Sigmoid colon (tissue), 7 donors: ENCODE measurements around the gene KRTCAP3. TPM values are rescaled to one million over a fixed set of nuclear protein-coding genes. Genes with fewer than 3 reads are reported as not detected.

Source experiments
- DNase-seq: peaks from one replicate; pipeline ENCODE4 v3.0.0-alpha.2; 2019
- H3K27ac ChIP-seq, 4 donors: fragments of 200-600 bp; sonication (generic); one replicate each; pipeline ENCODE4 v1.5.1; 2016 to 2019; ENCODE audit warnings: mild to moderate bottlenecking in 1 of 4
- H3K27me3 ChIP-seq, 3 donors: fragments of 200-600 bp; sonication (generic); one replicate each; pipeline ENCODE4 v1.5.1; 2019; ENCODE audit warnings: mild to moderate bottlenecking in 1 of 3
- H3K36me3 ChIP-seq, 4 donors: fragments of 200-600 bp; sonication (generic); one replicate each; pipeline ENCODE4 v1.5.1; 2016 to 2019
- H3K4me1 ChIP-seq, 4 donors: fragments of 200-600 bp; sonication (generic); one replicate each; pipeline ENCODE4 v1.5.1; 2017 to 2019
- H3K4me3 ChIP-seq, 4 donors: fragments of 200-600 bp; sonication (generic); one replicate each; pipeline ENCODE4 v1.5.1; 2017 to 2019; ENCODE audit warnings: mild to moderate bottlenecking in 2 of 4, moderate library complexity in 1 of 4
- H3K9me3 ChIP-seq, 4 donors: fragments of 200-600 bp in 3 of 4; sonication (generic) in 3 of 4; one replicate each; pipeline versions ENCODE4 v1.5.1 to v1.6.1; 2013 to 2019
- CTCF ChIP-seq, 4 experiments: fragments of 450-650 bp in 3 of 4; fragments of 200-600 bp in 1 of 4; IDR thresholded peaks; one replicate each; pipeline ENCODE4 v1.5.1; 2016 to 2019; ENCODE audit warnings: antibody characterized with exemption in 4 of 4, mild to moderate bottlenecking in 3 of 4, moderate library complexity in 2 of 4
- EP300 ChIP-seq, 4 donors: sonication (generic); formaldehyde crosslinking; IDR thresholded peaks; one replicate each; pipeline ENCODE4 v1.6.1; 2017; ENCODE audit warnings: antibody characterized with exemption in 4 of 4
- POLR2A ChIP-seq, 2 donors: fragments of 450-650 bp; IDR thresholded peaks; one replicate each; pipeline ENCODE4 v1.6.1; 2016; ENCODE audit warnings: antibody characterized with exemption in 2 of 2, mild to moderate bottlenecking in 2 of 2, moderate library complexity in 2 of 2
- POLR2AphosphoS5 ChIP-seq, 4 donors: sonication (generic); formaldehyde crosslinking; IDR thresholded peaks; one replicate each; pipeline ENCODE4 v1.6.1; 2017; ENCODE audit warnings: antibody characterized with exemption in 4 of 4
- WGBS, 2 donors: extraction: QIAGEN DNeasy Blood & Tissue Kit; methylation state at CpG; one replicate each; pipeline ENCODE4 v1.1.7; 2013; 5-methylcytosine and 5-hydroxymethylcytosine counted together
- intact Hi-C: fragments of 100-400 bp; cut with DNase I; formaldehyde crosslinking; loops from one replicate; pipeline ENCODE4 v1.15.1; 2023
- polyA plus RNA-seq, 3 donors: library from polyadenylated mRNA; stranded (reverse); fragments of 200-250 nt; gene quantifications; one replicate each; pipeline ENCODE4 v1.2.3, GENCODE V29; 2013
- total RNA-seq, 4 donors: library from RNA; depleted of rRNA; stranded (reverse); fragments of >200 nt; gene quantifications; one replicate each; pipeline ENCODE4 v1.1.0, GENCODE V29; 2016
- donor health status: healthy with polysubstance abuse.
- donor health status: Bipolar disorder and iron deficiency.
- donor health status: healthy.

Gene KRTCAP3
- total and polyA plus RNA-seq, 7 donors = 0.54 to 93.5 (median 39.8) TPM; not detected in 3

- H3K27ac ChIP-seq = peak overlapping the region; percentile 97 to 100 (median 98)
- H3K27me3 ChIP-seq = no peaks in the 10 kb centered on the region
- DNase-seq = no peak
- no peaks in the 10 kb centered on the region for H3K9me3 ChIP-seq
- peaks cover 0 to 43% (median 35%) of the 10 kb centered on the region in 4 donors for H3K4me1 ChIP-seq
- TF ChIP-seq CTCF (IDR thresholded peaks at IDR 0.05) = no peak
- TF ChIP-seq POLR2AphosphoS5 (IDR thresholded peaks at IDR 0.05) = no peak
- TF ChIP-seq POLR2A (IDR thresholded peaks at IDR 0.05) = no peak
- TF ChIP-seq EP300 (IDR thresholded peaks at IDR 0.05) = no peak
- H3K36me3 ChIP-seq = no peaks in the 10 kb centered on the region
- WGBS, 2 donors = 16% methylated on average over 7 of the region's 7 CpGs
- peak overlapping the region; percentile 89 to 99 (median 96) for H3K4me3 ChIP-seq
- intact Hi-C loops = loop anchor here (1.0 to 2.0 kb wide), 3 partner anchors 19 to 72 kb away; partner anchors contain the start of genes EIF2B4, GTF3C2, PPM1G and SNX17
These were observed 14.3 kb upstream of the KRTCAP3 start for GRCh38 chr2:27427863-27428212.

GRCh38 chr2:27428213-27428977 lies 13.8 kb upstream of the KRTCAP3 start, which contains the start of gene NRBP1:
TSS of gene NRBP1 (plus strand) at chr2:27428631. CDS start at chr2:27433274, 4,643 bp downstream.
- TF ChIP-seq POLR2AphosphoS5 (IDR thresholded peaks at IDR 0.05) (peak; percentile 90 to 98 (median 97)), POLR2A (IDR thresholded peaks at IDR 0.05) (peak; percentile 92 to 93), CTCF (IDR thresholded peaks at IDR 0.05) (no peak), EP300 (IDR thresholded peaks at IDR 0.05) (no peak)
- Histone ChIP-seq H3K27ac (peak within 1 kb of the TSS; percentile 97 to 100 (median 98)), H3K4me1 (peaks cover 0 to 48% (median 40%) of the 10 kb centered on the region in 4 donors), H3K9me3 (no peaks in the 10 kb centered on the region), H3K4me3 (peak within 1 kb of the TSS; percentile 89 to 99 (median 96)), H3K36me3 (peaks cover under 1 to 5% (median 4%) of the 10 kb centered on the region in 4 donors), H3K27me3 (no peaks in the 10 kb centered on the region)
- peak; percentile 95 for DNase-seq
- intact Hi-C loops = loop anchor here (1.0 to 2.0 kb wide), 3 partner anchors 19 to 72 kb away; partner anchors contain the start of genes EIF2B4, GTF3C2, PPM1G and SNX17
- WGBS, 2 donors = 0% methylated on average over 75 of the region's 75 CpGs

GRCh38 chr2:27428978-27429541 lies 13.1 kb upstream of the KRTCAP3 start:
- no peaks in the 10 kb centered on the region for H3K27me3 ChIP-seq
- peaks cover 8 to 11% (median 11%) of the 10 kb centered on the region in 4 donors for H3K36me3 ChIP-seq
- peak; percentile 91 for DNase-seq
- H3K27ac ChIP-seq = peak overlapping the region; percentile 97 to 100 (median 98)
- no peaks in the 10 kb centered on the region for H3K9me3 ChIP-seq
- intact Hi-C loops = loop anchor here (1.0 to 2.0 kb wide), 3 partner anchors 20 to 73 kb away; partner anchors contain the start of genes EIF2B4, GTF3C2, PPM1G and SNX17
- WGBS, 2 donors = 0% methylated on average over 51 of the region's 51 CpGs
- H3K4me3 ChIP-seq = peak overlapping the region; percentile 89 to 99 (median 96)
- H3K4me1 ChIP-seq = peaks cover 0 to 52% (median 40%) of the 10 kb centered on the region in 4 donors
- TF ChIP-seq POLR2AphosphoS5 (IDR thresholded peaks at IDR 0.05) (peak in 1 of 4 donors; percentile 3), POLR2A (IDR thresholded peaks at IDR 0.05) (no peak)

- TF ChIP-seq POLR2A (IDR thresholded peaks at IDR 0.05) (no peak), CTCF (IDR thresholded peaks at IDR 0.05) (no peak), EP300 (IDR thresholded peaks at IDR 0.05) (no peak), POLR2AphosphoS5 (IDR thresholded peaks at IDR 0.05) (no peak)
- Histone ChIP-seq H3K4me3 (no peak overlapping the region), H3K27ac (peak overlapping the region in 2 of 4 donors; percentile 99 to 100)
These were observed 10.8 kb upstream of the KRTCAP3 start for GRCh38 chr2:27431395-27431794.

GRCh38 chr2:27435628-27436027 lies 6.6 kb upstream of the KRTCAP3 start:
- WGBS, 2 donors = 92% methylated on average over 6 of the region's 6 CpGs
- H3K36me3 ChIP-seq = peaks cover 51 to 77% (median 62%) of the 10 kb centered on the region in 4 donors
- no peaks in the 10 kb centered on the region for H3K9me3 ChIP-seq
- no peaks in the 10 kb centered on the region for H3K27me3 ChIP-seq
- intact Hi-C loops = no loop called here
- no peak for TF ChIP-seq POLR2AphosphoS5 (IDR thresholded peaks at IDR 0.05)
- TF ChIP-seq CTCF (IDR thresholded peaks at IDR 0.05) = no peak
- TF ChIP-seq POLR2A (IDR thresholded peaks at IDR 0.05) = no peak
- TF ChIP-seq EP300 (IDR thresholded peaks at IDR 0.05) = no peak
- no peak for DNase-seq
- H3K27ac ChIP-seq = no peak overlapping the region
- H3K4me3 ChIP-seq = no peak overlapping the region
- H3K4me1 ChIP-seq = peaks cover 0 to 31% (median 24%) of the 10 kb centered on the region in 4 donors

More at GRCh38 chr2:27431395-27431794, 10.8 kb upstream of the KRTCAP3 start:
- no peaks in the 10 kb centered on the region for H3K9me3 ChIP-seq
- DNase-seq = no peak
- intact Hi-C loops = no loop called here
- peaks cover 0 to 52% (median 40%) of the 10 kb centered on the region in 4 donors for H3K4me1 ChIP-seq
- H3K27me3 ChIP-seq = no peaks in the 10 kb centered on the region
- H3K36me3 ChIP-seq = peaks cover 24 to 35% (median 33%) of the 10 kb centered on the region in 4 donors
